ENCODE results near the gene TXNDC16. TPM values are rescaled to one million over a fixed set of nuclear protein-coding genes. Genes with fewer than 3 reads are reported as not detected.
"Not testable (repeated sequence)": the region's sequence is repeated elsewhere in the genome, so short reads cannot be mapped to it uniquely, and the experiment has no call there.

The TXNDC16 gene
- total RNA-seq, 2 experiments from 2014 or later = 21.6 to 26.5 TPM

GRCh38 chr14:52473557-52473956 lies 78.7 kb downstream of the TXNDC16 start:
- intact Hi-C loops (cut with micrococcal nuclease; ENCODE audit: unreplicated experiment) = loop anchor here (5.0 kb wide), 1 partner anchor 176 kb away; no protein-coding TSS in a partner anchor
- Histone ChIP-seq H3K4me1 (ENCODE audit: insufficient read depth, low read length, poor library complexity, severe bottlenecking) (no peaks in the 10 kb centered on the region), H3K79me2 (ENCODE audit: insufficient read depth, low read depth, low read length) (no peaks in the 10 kb centered on the region), H3K4me2 (ENCODE audit: low read length) (no peak overlapping the region), H3K36me3 (ENCODE audit: insufficient read depth, low read length) (peaks cover 46% of the 10 kb centered on the region), H3K27ac (ENCODE audit: low read depth, low read length, poor library complexity, severe bottlenecking) (no peak overlapping the region), H3K4me3 (ENCODE audit: low read depth, low read length, poor library complexity, severe bottlenecking) (no peak overlapping the region), H4K20me1 (ENCODE audit: insufficient read depth, low read length) (no peaks in the 10 kb centered on the region), H3K9me2 (ENCODE audit: insufficient read depth, low read length) (no peaks in the 10 kb centered on the region), H2AFZ (ENCODE audit: low read length) (no peak overlapping the region), H3K9me3 (ENCODE audit: low read length) (no peaks in the 10 kb centered on the region)
- POLR2A ChIA-PET = no interaction called here
- no peak for TF ChIP-seq EZH2phosphoT487 (IDR thresholded peaks at IDR 0.05; ENCODE audit: borderline replicate concordance, low read depth, low read length)
- TF ChIP-seq, protein P1, sequence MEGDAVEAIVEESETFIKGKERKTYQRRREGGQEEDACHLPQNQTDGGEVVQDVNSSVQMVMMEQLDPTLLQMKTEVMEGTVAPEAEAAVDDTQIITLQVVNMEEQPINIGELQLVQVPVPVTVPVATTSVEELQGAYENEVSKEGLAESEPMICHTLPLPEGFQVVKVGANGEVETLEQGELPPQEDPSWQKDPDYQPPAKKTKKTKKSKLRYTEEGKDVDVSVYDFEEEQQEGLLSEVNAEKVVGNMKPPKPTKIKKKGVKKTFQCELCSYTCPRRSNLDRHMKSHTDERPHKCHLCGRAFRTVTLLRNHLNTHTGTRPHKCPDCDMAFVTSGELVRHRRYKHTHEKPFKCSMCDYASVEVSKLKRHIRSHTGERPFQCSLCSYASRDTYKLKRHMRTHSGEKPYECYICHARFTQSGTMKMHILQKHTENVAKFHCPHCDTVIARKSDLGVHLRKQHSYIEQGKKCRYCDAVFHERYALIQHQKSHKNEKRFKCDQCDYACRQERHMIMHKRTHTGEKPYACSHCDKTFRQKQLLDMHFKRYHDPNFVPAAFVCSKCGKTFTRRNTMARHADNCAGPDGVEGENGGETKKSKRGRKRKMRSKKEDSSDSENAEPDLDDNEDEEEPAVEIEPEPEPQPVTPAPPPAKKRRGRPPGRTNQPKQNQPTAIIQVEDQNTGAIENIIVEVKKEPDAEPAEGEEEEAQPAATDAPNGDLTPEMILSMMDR (conservative IDR thresholded peaks at IDR 0.05; ENCODE audit: low read length) = peak; percentile 75
- peak; percentile 14 for DNase-seq (ENCODE audit: low spot score)
- no TSS peak for BruUV-seq (replicated peaks)
- CTCF ChIA-PET (ENCODE audit: unreplicated experiment) = no interaction called here

DNA sequence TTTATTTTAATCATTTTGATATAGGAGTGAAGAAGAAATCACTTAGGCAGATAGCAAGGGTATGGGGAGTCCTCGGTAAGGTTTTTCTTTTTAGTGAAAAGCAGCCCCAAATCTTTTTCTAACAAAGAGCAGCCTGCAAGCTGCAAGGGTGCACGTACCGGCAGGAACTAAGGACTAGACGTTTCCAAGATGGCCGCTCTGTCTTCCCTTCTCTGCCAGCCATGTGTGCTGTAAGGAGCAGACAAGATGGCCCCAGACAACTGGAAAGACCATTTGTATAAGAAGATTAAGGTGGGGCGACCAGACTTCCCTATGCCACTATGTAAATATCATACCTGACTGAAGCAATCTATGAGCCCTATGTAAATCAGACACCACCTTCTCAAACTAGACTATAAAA lies 79.6 kb downstream of the TXNDC16 start:
- no peak overlapping the region for H3K27ac ChIP-seq (ENCODE audit: low read depth, low read length, poor library complexity, severe bottlenecking)
- H3K79me2 ChIP-seq (ENCODE audit: insufficient read depth, low read depth, low read length) = no peaks in the 10 kb centered on the region
- no peaks in the 10 kb centered on the region for H3K9me2 ChIP-seq (ENCODE audit: insufficient read depth, low read length)
- intact Hi-C loops (cut with micrococcal nuclease; ENCODE audit: unreplicated experiment) = loop anchor here (5.0 kb wide), 1 partner anchor 175 kb away; no protein-coding TSS in a partner anchor
- no peak overlapping the region for H3K4me2 ChIP-seq (ENCODE audit: low read length)
- peaks cover 44% of the 10 kb centered on the region for H3K36me3 ChIP-seq (ENCODE audit: insufficient read depth, low read length)
- no peaks in the 10 kb centered on the region for H4K20me1 ChIP-seq (ENCODE audit: insufficient read depth, low read length)
- H3K9me3 ChIP-seq (ENCODE audit: low read length) = no peaks in the 10 kb centered on the region
- ChIA-PET POLR2A (no interaction called here), CTCF (ENCODE audit: unreplicated experiment) (no interaction called here)
- TF ChIP-seq, protein P1 (conservative IDR thresholded peaks at IDR 0.05; ENCODE audit: low read length) = no peak
- no peak for TF ChIP-seq EZH2phosphoT487 (IDR thresholded peaks at IDR 0.05; ENCODE audit: borderline replicate concordance, low read depth, low read length)
- H2AFZ ChIP-seq (ENCODE audit: low read length) = no peak overlapping the region
- H3K4me3 ChIP-seq (ENCODE audit: low read depth, low read length, poor library complexity, severe bottlenecking) = no peak overlapping the region
- BruUV-seq (replicated peaks) = no TSS peak
- DNase-seq (ENCODE audit: low spot score) = no peak
- no peaks in the 10 kb centered on the region for H3K4me1 ChIP-seq (ENCODE audit: insufficient read depth, low read length, poor library complexity, severe bottlenecking)

- BruUV-seq (replicated peaks); POLR2A ChIA-PET; H3K9me3 ChIP-seq (ENCODE audit: low read length): not testable (repeated sequence)
Observed at GRCh38 chr14:52472251-52472650, 80.1 kb downstream of the TXNDC16 start.

More at GRCh38 chr14:52472251-52472650, 80.1 kb downstream of the TXNDC16 start:
- H3K4me1 ChIP-seq (ENCODE audit: insufficient read depth, low read length, poor library complexity, severe bottlenecking); CTCF ChIA-PET (ENCODE audit: unreplicated experiment); DNase-seq (ENCODE audit: low spot score); H3K79me2 ChIP-seq (ENCODE audit: insufficient read depth, low read depth, low read length); H3K4me3 ChIP-seq (ENCODE audit: low read depth, low read length, poor library complexity, severe bottlenecking); H3K9me2 ChIP-seq (ENCODE audit: insufficient read depth, low read length); H2AFZ ChIP-seq (ENCODE audit: low read length); H3K27ac ChIP-seq (ENCODE audit: low read depth, low read length, poor library complexity, severe bottlenecking); H4K20me1 ChIP-seq (ENCODE audit: insufficient read depth, low read length); H3K4me2 ChIP-seq (ENCODE audit: low read length): not testable (repeated sequence)
- intact Hi-C loops (cut with micrococcal nuclease; ENCODE audit: unreplicated experiment) = loop anchor here (5.0 kb wide), 1 partner anchor 175 kb away; no protein-coding TSS in a partner anchor
- H3K36me3 ChIP-seq (ENCODE audit: insufficient read depth, low read length) = peaks cover 45% of the 10 kb centered on the region

All from OCI-LY7 (cell line).